Mesenchymal stem cell (in vitro differentiated cells and primary cell): Measurements from ENCODE around the gene MORN2.

ENCODE experiments used
- DNase-seq: peaks from one replicate; pipeline ENCODE4 v3.0.0-alpha.2; 2013
- H2AFZ ChIP-seq: one replicate; pipeline ENCODE4 v1.6.1; 2013; ENCODE audit warnings: low read depth, mild to moderate bottlenecking, control low read depth, inconsistent platforms, low read length, moderate library complexity
- H2AK5ac ChIP-seq: 2 replicates; pipeline ENCODE4 v1.6.1; 2013; ENCODE audit warnings: low read length, moderate library complexity, mild to moderate bottlenecking, inconsistent platforms; ENCODE audit not compliant: severe bottlenecking
- H2BK120ac ChIP-seq: one replicate; pipeline ENCODE4 v1.6.1; 2013; ENCODE audit warnings: low read depth, mild to moderate bottlenecking, inconsistent platforms, low read length, moderate library complexity
- H2BK12ac ChIP-seq, 2 experiments: one replicate each; pipeline ENCODE4 v1.6.1; 2013; ENCODE audit warnings: inconsistent platforms in 2 of 2, low read length in 2 of 2, mild to moderate bottlenecking in 2 of 2, moderate library complexity in 2 of 2, control low read depth in 1 of 2
- H2BK15ac ChIP-seq: one replicate; pipeline ENCODE4 v1.6.1; 2013; ENCODE audit warnings: mild to moderate bottlenecking, low read depth, inconsistent platforms; ENCODE audit not compliant: poor library complexity, severe bottlenecking
- H2BK5ac ChIP-seq: 2 replicates; pipeline ENCODE4 v1.6.1; 2013; ENCODE audit warnings: low read depth, mild to moderate bottlenecking, low read length, control low read depth, inconsistent platforms; ENCODE audit not compliant: poor library complexity, severe bottlenecking
- H3K14ac ChIP-seq, 2 experiments: one replicate each; pipeline ENCODE4 v1.6.1; 2013; ENCODE audit warnings: inconsistent platforms in 2 of 2, low read length in 2 of 2, control low read depth in 1 of 2, mild to moderate bottlenecking in 1 of 2, moderate library complexity in 1 of 2
- H3K18ac ChIP-seq, 2 experiments: one replicate each; pipeline ENCODE4 v1.6.1; 2013; ENCODE audit warnings: inconsistent platforms in 2 of 2, low read length in 2 of 2, control low read depth in 1 of 2, low read depth in 1 of 2, mild to moderate bottlenecking in 1 of 2
- H3K23ac ChIP-seq, 2 experiments: one replicate each; pipeline ENCODE4 v1.6.1; 2013; ENCODE audit warnings: inconsistent platforms in 2 of 2, low read length in 2 of 2, mild to moderate bottlenecking in 2 of 2, moderate library complexity in 2 of 2, control low read depth in 1 of 2
- H3K27ac ChIP-seq: 2 replicates; pipeline ENCODE4 v1.5.1; 2013; ENCODE audit warnings: mild to moderate bottlenecking, moderate library complexity, low read length, control low read depth, inconsistent platforms; ENCODE audit not compliant: poor library complexity, severe bottlenecking
- H3K27me3 ChIP-seq, 2 experiments: 2 replicates each; pipeline versions ENCODE4 v1.6.1 to v1.7.0; 2013; ENCODE audit warnings: low read length in 2 of 2, mild to moderate bottlenecking in 2 of 2, moderate library complexity in 2 of 2, control low read depth in 1 of 2, inconsistent platforms in 1 of 2; ENCODE audit not compliant: control insufficient read depth in 1 of 2, insufficient read depth in 1 of 2
- H3K36me3 ChIP-seq, 2 experiments: 2 replicates each; pipeline versions ENCODE4 v1.6.1 to v1.7.0; 2013; ENCODE audit warnings: low read length in 2 of 2, control low read depth in 1 of 2, inconsistent platforms in 1 of 2, low read depth in 1 of 2, mild to moderate bottlenecking in 1 of 2; ENCODE audit not compliant: insufficient read depth in 2 of 2, control insufficient read depth in 1 of 2
- H3K4ac ChIP-seq, 2 experiments: one replicate each; pipeline ENCODE4 v1.6.1; 2013; ENCODE audit warnings: inconsistent platforms in 2 of 2, low read length in 2 of 2, mild to moderate bottlenecking in 2 of 2, moderate library complexity in 2 of 2, control low read depth in 1 of 2, low read depth in 1 of 2
- H3K4me1 ChIP-seq: 2 replicates; pipeline ENCODE4 v1.6.1; 2013; ENCODE audit warnings: low read depth, low read length, control low read depth; ENCODE audit not compliant: control insufficient read depth, insufficient read depth
- H3K4me2 ChIP-seq: 2 replicates; pipeline ENCODE4 v1.6.1; 2013; ENCODE audit warnings: low read length, mild to moderate bottlenecking, inconsistent platforms; ENCODE audit not compliant: poor library complexity, severe bottlenecking
- H3K4me3 ChIP-seq, 2 experiments: 2 replicates each; pipeline versions ENCODE4 v1.5.1 to v1.7.0; 2013; ENCODE audit warnings: low read length in 2 of 2, mild to moderate bottlenecking in 2 of 2, control low read depth in 1 of 2, low read depth in 1 of 2; ENCODE audit not compliant: insufficient read depth in 1 of 2
- H3K79me1 ChIP-seq: replicated peaks from 2 replicates; pipeline ENCODE4 v1.6.1; 2013; ENCODE audit warnings: mild to moderate bottlenecking, control low read depth, low read length, inconsistent platforms; ENCODE audit not compliant: poor library complexity, severe bottlenecking
- H3K9ac ChIP-seq: 2 replicates; pipeline ENCODE4 v1.7.0; 2013; ENCODE audit warnings: mild to moderate bottlenecking, low read length, moderate library complexity
- H3K9me3 ChIP-seq: 2 replicates; pipeline ENCODE4 v1.7.0; 2013; ENCODE audit warnings: mild to moderate bottlenecking, low read length; ENCODE audit not compliant: control insufficient read depth
- H4K8ac ChIP-seq: one replicate; pipeline ENCODE4 v1.6.1; 2013; ENCODE audit warnings: inconsistent platforms, mild to moderate bottlenecking, low read length, moderate library complexity
- H4K91ac ChIP-seq: one replicate; pipeline ENCODE4 v1.6.1; 2013; ENCODE audit warnings: mild to moderate bottlenecking, low read length, inconsistent platforms
- WGBS: methylation state at CpG from one replicate; pipeline ENCODE4 v1.1.7; 2013; ENCODE audit warnings: mixed read lengths; 5-methylcytosine and 5-hydroxymethylcytosine counted together

MORN2 gene

DNA sequence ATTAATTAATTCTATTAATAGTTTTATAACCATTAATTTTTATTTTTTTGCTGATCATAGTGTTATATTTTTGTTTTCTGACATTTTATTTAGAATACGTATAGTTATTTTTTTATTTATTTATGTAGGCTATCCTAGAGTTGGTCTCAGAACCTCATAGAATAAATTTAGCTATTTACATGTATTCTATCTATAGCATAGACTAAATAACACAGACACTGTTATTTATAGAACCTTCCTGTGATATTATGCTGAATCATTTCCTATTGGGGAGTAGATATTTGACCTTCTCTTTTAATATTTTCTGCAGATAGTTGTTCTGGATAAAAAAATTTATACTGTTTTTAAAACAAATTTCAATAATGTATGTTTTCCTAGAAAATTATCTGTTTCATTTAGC lies 34.1 kb downstream of the MORN2 start:
- Histone ChIP-seq H4K8ac (no peak overlapping the region), H2AK5ac (no peak overlapping the region), H3K4me2 (no peak overlapping the region), H2BK5ac (no peak overlapping the region), H3K4me1 (no peaks in the 10 kb centered on the region), H3K4me3 (no peak overlapping the region), H2AFZ (no peak overlapping the region), H3K27me3 (no peaks in the 10 kb centered on the region), H3K14ac (no peak overlapping the region), H3K9ac (no peak overlapping the region), H3K23ac (no peak overlapping the region), H3K79me1 (no peaks in the 10 kb centered on the region), H3K27ac (no peak overlapping the region), H3K36me3 (no peaks in the 10 kb centered on the region), H2BK15ac (no peak overlapping the region), H3K18ac (no peak overlapping the region), H4K91ac (no peak overlapping the region), H2BK120ac (no peak overlapping the region), H3K9me3 (no peaks in the 10 kb centered on the region), H2BK12ac (no peak overlapping the region), H3K4ac (no peak overlapping the region)
- DNase-seq, result no peak
- WGBS, result no CpG with 5 or more reads among the region's 1 CpG

DNA sequence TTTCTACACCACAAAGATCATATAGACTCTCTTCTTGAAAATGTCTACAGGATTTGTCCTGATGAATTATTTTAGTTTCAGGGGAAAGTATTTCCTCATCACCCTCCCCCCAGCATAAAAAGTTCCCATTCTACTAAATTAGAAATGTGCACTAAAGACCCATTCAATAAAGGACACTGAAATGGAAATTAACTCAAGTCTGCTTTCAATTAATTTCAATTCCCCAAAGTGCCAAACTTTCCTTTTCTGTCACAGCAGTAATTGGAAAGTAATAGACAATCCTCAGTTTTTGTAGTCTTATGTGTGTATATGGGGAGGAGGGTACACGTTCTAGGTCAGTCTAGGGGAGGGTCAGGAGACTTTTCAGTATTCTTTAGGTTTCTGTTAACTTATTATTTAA lies 35.4 kb downstream of the MORN2 start:
- H3K4me2 ChIP-seq, result no peak overlapping the region
- H3K23ac ChIP-seq, result no peak overlapping the region
- H3K36me3 ChIP-seq, result no peaks in the 10 kb centered on the region
- H2BK120ac ChIP-seq, result no peak overlapping the region
- no peaks in the 10 kb centered on the region for H3K27me3 ChIP-seq
- H3K79me1 ChIP-seq, result no peaks in the 10 kb centered on the region
- H3K9ac ChIP-seq, result no peak overlapping the region
- no peak overlapping the region for H3K27ac ChIP-seq
- H3K4ac ChIP-seq, result no peak overlapping the region
- WGBS, result no CpG with 5 or more reads among the region's 1 CpG
- H4K8ac ChIP-seq, result no peak overlapping the region
- no peak overlapping the region for H4K91ac ChIP-seq
- DNase-seq, result no peak
- no peak overlapping the region for H2AK5ac ChIP-seq
- no peak overlapping the region for H3K18ac ChIP-seq
- H3K4me1 ChIP-seq, result no peaks in the 10 kb centered on the region
- no peak overlapping the region for H2BK12ac ChIP-seq
- no peak overlapping the region for H2BK5ac ChIP-seq
- H2AFZ ChIP-seq, result no peak overlapping the region
- no peaks in the 10 kb centered on the region for H3K9me3 ChIP-seq
- H3K14ac ChIP-seq, result no peak overlapping the region
- H2BK15ac ChIP-seq, result no peak overlapping the region
- H3K4me3 ChIP-seq, result no peak overlapping the region

DNA sequence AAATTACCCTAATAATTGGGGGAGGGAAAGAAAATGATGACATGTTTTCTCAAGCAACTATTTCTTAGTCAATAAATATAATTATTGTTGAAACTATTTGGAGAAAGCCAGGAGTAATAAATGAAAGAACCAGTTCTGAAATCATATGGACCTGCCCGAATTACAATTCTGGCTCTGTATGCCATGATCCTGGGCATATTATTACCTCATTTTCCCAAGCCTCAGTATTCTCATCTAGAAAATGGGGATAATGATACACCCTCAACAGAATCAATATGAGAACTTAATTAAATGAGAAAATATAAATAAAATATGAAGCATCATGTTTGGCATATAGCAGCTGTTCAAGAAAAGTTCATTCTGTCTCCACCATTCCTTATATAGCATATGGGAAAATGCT lies 36.8 kb downstream of the MORN2 start:
- Histone ChIP-seq H3K27ac (no peak overlapping the region), H3K4me2 (no peak overlapping the region), H3K14ac (no peak overlapping the region), H3K9me3 (no peaks in the 10 kb centered on the region), H3K36me3 (no peaks in the 10 kb centered on the region), H3K4me3 (no peak overlapping the region), H4K91ac (no peak overlapping the region), H3K18ac (no peak overlapping the region), H2BK5ac (no peak overlapping the region), H3K4me1 (no peaks in the 10 kb centered on the region), H2AFZ (no peak overlapping the region), H3K9ac (no peak overlapping the region), H2BK120ac (no peak overlapping the region), H2BK12ac (no peak overlapping the region), H2BK15ac (no peak overlapping the region), H3K4ac (no peak overlapping the region), H3K27me3 (no peaks in the 10 kb centered on the region), H3K79me1 (no peaks in the 10 kb centered on the region), H4K8ac (no peak overlapping the region), H3K23ac (no peak overlapping the region), H2AK5ac (no peak overlapping the region)
- DNase-seq, result no peak
- WGBS, result no CpG with 5 or more reads among the region's 1 CpG

DNA sequence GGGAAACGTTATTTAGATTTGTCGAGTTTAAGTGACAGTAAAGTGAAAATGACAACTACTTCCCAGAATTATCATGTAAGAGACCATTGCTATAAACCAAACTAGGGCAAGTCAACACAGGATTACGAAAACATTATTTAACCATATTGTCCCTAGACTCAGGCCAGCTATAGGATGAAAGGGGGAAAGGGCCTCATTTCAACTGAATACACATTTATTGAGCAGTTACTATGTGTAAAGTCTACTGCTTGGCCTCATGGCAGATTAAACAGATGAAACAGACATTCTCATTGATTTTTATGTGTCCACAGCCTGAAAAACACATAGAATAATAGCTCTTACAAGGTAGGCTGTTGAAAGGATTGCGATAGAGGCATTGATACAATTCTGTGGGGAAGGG lies 46.6 kb downstream of the MORN2 start:
- H2AK5ac ChIP-seq, result no peak overlapping the region
- H2BK5ac ChIP-seq, result no peak overlapping the region
- no peaks in the 10 kb centered on the region for H3K36me3 ChIP-seq
- no peak overlapping the region for H2BK120ac ChIP-seq
- no peaks in the 10 kb centered on the region for H3K27me3 ChIP-seq
- H3K79me1 ChIP-seq, result no peaks in the 10 kb centered on the region
- H3K4me1 ChIP-seq, result no peaks in the 10 kb centered on the region
- WGBS, result 94% methylated on average over 1 of the region's 4 CpGs
- no peak overlapping the region for H3K4me2 ChIP-seq
- H2BK12ac ChIP-seq, result no peak overlapping the region
- H3K23ac ChIP-seq, result no peak overlapping the region
- H2AFZ ChIP-seq, result no peak overlapping the region
- no peak overlapping the region for H4K91ac ChIP-seq
- no peak overlapping the region for H4K8ac ChIP-seq
- no peak overlapping the region for H3K14ac ChIP-seq
- H3K4me3 ChIP-seq, result no peak overlapping the region
- no peak overlapping the region for H3K18ac ChIP-seq
- no peak overlapping the region for H3K9ac ChIP-seq
- no peak overlapping the region for H3K27ac ChIP-seq
- no peak for DNase-seq
- H3K4ac ChIP-seq, result no peak overlapping the region
- H2BK15ac ChIP-seq, result no peak overlapping the region
- no peaks in the 10 kb centered on the region for H3K9me3 ChIP-seq
